NCI-H460 (cell line): ENCODE data around the gene GRHL1. TPM values are rescaled to one million over a fixed set of nuclear protein-coding genes. Genes with fewer than 3 reads are reported as not detected.

ENCODE experiments used
- DNase-seq: peaks from one replicate; pipeline ENCODE4 v3.0.0-alpha.2; 2016; ENCODE audit warnings: low read depth; ENCODE audit errors: extremely low read depth
- total RNA-seq: library from RNA; depleted of rRNA; stranded (reverse); fragments of >200 nt; shearing (Covaris generic); gene quantifications from 2 replicates; pipeline ENCODE4 v1.2.3, GENCODE V29; 2014

GRHL1 gene
- total RNA-seq, 1 experiment from 2014 or later, result 0.57 TPM

- no peak for DNase-seq
Observed at GRCh38 chr2:9971105-9971818, 19.8 kb downstream of the GRHL1 start.

- DNase-seq, result no peak
Observed at GRCh38 chr2:9971890-9972289, 20.4 kb downstream of the GRHL1 start.

DNA sequence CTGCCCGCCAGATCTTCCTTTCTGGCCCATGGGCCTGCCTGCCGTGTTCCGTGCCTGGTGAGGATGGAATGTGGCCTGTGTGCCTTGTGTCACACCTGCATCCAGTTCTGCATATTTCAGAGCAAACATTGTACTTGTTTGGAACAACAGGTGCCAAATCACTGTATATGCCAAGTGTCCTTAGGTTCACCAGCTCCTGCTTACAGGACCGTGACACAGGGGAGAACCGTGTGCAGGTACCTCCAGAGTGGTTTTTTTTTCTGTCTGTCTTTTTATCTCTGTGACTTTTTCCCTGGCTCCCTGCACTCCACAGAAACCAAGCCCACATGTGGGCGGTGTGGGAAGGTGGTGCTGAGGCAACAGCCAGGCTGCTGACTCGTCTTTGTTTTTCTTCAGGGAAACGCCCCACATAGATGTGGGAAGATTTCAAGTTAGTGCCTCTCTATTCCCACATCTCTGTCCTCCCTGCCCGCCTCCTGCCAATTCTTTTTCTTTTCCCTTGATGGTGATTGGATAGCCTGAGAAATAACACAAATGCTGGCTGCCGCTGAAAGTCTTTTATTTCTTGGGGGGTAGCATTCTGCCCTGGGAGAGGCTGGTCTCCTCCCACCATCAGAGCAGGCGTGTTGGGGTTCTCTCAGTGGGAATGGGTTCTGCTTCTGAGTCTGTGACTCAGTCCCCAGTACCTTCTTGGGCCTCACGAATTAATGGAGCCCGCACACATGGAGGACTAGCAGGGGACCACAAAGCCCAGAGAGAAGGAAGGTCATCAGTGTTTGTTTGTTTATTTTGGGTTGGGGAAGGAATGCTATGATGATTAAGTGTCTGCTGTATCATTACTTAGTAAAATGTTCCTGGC lies 21.4 kb downstream of the GRHL1 start:
- DNase-seq, result no peak

DNA sequence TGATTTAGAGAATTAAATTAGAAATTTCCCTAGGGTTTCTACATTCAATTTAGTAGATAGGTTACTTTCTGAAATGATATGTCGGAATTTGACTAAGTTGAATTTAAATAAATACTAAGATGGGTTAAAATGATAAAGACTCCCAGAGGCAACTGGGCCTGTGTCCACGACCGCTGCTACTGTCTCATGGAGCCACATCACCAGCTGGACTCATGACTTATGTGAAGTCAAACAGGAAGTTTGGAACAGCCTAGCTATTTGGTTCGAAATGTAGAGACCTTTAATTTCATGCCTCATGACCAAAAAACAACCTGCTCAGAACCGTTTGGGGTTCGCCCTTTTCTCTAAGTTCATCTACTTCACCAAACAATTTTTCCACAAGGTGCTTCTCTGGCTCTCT lies 22.2 kb downstream of the GRHL1 start:
- no peak for DNase-seq

DNA sequence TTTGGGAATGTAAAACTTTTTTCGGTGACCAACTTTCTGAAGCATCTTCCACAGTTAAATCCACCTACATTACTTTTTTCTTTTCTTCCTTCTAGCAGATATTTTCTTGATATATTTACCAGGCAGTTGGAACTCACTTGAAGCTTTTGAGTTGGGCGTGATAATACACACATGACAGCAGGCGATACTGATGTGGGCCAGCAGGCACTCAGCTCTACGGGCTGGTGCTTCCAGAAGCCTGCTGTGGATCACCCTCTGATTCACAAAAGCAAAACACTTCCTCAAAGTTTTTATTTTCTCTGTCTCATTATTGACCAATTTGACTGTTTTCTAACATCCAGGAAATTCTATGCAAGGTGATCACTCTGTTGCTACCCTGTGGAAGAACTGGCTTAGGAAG lies 22.9 kb downstream of the GRHL1 start:
- no peak for DNase-seq

- peak; percentile 72 for DNase-seq
Observed at GRCh38 chr2:9975328-9975727, 23.8 kb downstream of the GRHL1 start.

- DNase-seq, result peak; percentile 87
Observed at GRCh38 chr2:9975805-9976447, 24.4 kb downstream of the GRHL1 start.

GRCh38 chr2:9979977-9980376 lies 28.5 kb downstream of the GRHL1 start:
- DNase-seq, result no peak

DNA sequence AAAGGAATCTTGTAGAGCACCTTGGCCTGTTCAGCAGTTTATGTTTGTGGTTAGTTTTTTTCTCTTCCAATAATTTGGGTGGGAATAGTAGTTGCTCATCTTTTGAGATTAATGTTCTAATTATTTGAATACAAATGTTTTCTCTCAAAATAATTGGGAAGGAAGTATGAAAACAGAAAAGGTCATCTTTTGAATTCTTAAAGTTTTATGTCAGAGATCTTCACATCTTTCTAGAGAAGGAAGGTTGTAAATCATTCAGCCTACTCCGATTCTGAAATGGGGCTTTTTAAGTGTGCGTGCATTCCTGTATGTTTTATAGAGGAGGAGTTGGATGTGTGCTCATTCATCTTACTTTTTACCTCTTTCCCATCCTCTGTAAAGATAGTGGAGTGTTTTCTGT lies 29.0 kb downstream of the GRHL1 start:
- DNase-seq, result no peak

DNA sequence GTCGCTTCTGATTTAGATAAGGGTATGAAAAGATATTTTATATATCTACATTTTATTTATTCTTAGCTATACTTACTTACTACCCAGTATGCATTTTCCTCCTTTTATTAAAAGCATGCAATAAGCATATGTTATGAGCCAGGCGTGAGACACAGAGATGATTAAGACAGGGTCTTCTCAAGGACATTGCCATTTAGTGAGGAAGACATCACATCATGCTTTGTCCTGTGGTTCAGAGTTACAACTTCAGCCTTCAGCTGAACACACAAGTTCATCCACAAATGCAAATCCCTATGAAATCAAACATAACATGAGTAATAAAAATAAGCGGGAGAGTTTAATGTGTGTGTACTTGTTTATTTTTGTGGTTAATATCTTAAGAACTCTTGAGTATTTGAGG lies 30.2 kb downstream of the GRHL1 start:
- no peak for DNase-seq

- no peak for DNase-seq
Observed at GRCh38 chr2:9982248-9982647, 30.8 kb downstream of the GRHL1 start.

GRCh38 chr2:9982891-9983290 lies 31.4 kb downstream of the GRHL1 start:
- DNase-seq, result no peak

DNA sequence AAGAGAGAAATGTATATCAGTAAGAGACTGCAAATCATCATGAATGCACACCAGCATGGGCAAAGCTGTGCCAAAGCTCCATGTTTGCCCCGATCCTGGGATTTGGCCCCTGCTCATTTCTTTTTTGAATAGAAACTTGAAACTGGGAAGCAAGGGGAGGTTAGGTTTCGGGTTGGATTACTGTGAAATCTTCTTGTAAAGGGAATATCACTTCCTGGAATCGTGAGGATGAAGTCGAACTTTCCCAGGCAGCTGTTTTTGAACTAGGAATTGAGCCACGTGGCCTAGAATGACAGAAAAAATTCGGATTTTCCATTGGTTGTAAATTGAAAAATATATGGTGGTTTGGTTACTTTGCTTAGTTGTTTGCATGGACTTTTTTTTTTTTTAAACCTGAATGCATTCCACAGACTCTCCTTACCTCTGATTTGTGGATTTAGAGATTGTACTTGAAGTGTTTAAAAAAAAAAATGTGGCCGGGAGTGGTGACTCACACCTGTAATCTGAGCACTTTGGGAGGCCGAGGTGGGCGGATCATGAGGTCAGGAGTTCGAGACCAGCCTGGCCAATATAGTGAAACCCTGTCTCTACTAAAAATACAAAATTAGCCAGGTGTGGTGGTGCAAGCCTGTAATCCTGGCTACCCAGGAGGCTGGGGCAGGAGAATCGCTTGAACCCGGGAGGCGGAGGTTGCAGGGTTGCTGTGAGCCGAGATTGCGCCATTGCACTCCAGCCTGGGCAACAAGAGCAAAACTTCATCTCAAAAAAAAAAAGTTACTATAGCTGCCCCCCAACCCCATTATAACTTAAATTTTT lies 32.1 kb downstream of the GRHL1 start:
- no peak for DNase-seq

DNA sequence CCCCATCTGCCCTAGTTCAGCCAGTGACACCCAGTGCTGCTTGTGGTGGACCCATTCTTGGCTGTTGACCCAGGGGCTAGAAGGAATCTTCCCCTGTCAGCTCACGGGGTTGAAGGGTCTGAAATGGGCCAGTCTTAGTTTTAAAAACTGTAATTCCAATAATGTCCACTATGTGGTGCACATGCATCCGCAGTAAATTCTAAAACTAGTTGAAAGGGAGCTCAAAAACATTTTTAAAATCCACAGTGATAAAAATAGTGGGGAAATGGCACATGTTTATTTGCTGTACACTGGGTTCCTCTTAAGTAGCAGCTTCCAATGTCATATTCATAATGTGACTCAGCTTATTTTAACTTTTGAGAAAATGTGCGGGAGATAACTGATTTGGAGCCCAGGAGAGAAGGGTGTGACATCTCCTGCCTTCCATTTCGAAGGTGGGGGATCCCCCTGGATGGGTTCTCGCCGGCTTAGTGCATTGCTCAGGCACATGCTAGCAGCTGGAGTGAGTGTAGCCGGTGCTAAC lies 32.8 kb downstream of the GRHL1 start:
- DNase-seq, result peak; percentile 33

DNA sequence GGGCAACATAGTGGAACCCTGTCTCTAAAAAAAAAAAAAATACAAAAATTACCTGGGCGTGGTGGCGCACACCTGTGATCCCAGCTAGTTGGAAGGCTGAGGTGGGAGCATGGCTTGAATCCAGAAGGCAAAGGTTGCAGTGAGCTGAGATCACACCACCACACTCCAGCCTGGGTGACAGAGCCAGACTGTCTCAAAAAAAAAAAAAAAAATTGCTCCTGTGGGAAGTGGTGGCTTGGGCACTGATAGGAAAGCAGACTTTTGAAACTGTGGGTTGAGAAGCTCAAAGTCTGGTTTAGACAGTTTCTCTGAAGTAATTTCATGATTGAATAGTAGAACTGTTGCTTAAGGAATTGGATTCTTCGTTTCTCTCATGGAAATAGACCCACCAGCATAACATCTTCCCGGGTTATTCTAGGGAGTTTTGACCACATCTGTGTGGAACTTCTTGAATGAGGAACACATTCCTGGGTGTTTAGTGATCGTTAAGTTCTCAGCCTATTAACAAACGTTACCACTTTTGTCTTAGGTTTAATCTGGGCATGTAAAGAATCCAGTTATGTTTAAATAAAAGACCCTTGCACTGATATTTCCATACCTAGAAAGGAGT lies 33.5 kb downstream of the GRHL1 start:
- no peak for DNase-seq

DNA sequence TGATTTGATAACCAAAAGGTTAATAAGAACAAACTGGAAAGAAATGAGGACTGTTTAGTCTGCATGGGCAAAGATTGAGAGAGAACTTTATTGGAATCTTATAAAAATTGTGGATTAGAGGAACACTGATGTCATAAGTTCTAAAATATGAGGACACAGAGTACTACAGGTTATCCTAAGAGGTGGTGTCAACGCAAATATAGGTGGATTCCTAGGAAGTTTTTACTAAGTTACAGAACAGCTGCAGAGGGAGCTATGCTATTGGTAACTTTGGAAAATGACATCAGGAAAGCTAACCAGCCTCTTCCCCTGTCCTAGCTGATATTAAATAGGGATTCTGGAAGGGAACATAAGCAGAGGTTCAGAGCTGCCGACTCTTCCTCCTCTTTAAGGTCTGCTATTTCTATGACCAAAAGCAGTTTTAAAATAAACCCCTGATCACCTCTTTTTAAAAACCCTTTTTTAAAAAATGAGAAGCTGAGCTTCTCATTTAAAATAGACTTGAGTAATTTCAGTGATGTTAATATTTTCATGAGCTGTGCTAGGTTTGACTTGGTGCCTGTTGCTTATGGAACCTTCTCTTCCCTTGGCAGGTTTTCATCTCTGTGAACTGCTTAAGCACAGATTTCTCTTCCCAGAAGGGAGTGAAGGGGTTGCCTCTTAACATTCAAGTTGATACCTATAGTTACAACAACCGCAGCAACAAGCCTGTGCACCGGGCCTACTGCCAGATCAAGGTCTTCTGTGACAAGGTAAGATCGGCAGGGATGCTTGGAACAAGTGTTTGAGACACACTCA lies 34.2 kb downstream of the GRHL1 start:
- DNase-seq, result no peak

- no peak for DNase-seq
Observed at GRCh38 chr2:9988320-9988719, 36.8 kb downstream of the GRHL1 start.

GRCh38 chr2:9990736-9991135 lies 39.2 kb downstream of the GRHL1 start:
- DNase-seq, result no peak

DNA sequence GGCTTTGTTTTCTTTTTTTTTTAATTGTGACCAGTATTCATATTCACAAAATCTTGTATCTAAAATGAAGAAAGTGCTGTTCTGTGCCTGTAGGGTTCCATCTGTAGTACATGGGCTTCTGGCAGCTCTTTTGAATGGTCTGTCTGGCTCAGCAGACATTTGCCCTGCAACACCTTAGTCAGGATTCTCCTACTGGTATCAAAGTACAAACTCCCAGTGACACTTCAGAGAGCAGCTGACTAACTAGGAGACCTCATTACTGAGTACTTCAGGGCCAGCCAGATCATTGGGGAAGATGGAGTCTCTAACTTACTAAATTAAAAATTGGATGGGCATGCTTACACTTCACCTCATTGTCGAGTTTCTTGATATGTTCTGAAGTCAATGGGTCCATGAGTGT lies 39.7 kb downstream of the GRHL1 start:
- no peak for DNase-seq
